Mucosa of descending colon (tissue), 3 donors: ENCODE data around the gene PIM3. TPM values are rescaled to one million over a fixed set of nuclear protein-coding genes. Genes with fewer than 3 reads are reported as not detected.

Experiments
- ATAC-seq: fragments of 200-7000 bp; cut with Tn5 transposase; one replicate; pipeline ENCODE4 v1.9.1; 2020; ENCODE audit warnings: mild to moderate bottlenecking, moderate library complexity
- DNase-seq, 3 donors: peaks; one replicate each; pipeline ENCODE4 v3.0.0-alpha.2; 2020
- H3K36me3 ChIP-seq: fragments of 200-600 bp; one replicate; pipeline ENCODE4 v1.8.0; 2021; ENCODE audit warnings: low read depth, mild to moderate bottlenecking
- H3K4me1 ChIP-seq: fragments of 200-600 bp; one replicate; pipeline ENCODE4 v1.8.0; 2021; ENCODE audit warnings: low read depth, mild to moderate bottlenecking
- H3K4me3 ChIP-seq: fragments of 200-600 bp; one replicate; pipeline ENCODE4 v1.8.0; 2021; ENCODE audit warnings: mild to moderate bottlenecking
- H3K9me3 ChIP-seq: fragments of 200-600 bp; one replicate; pipeline ENCODE4 v1.8.0; 2021; ENCODE audit warnings: mild to moderate bottlenecking
- intact Hi-C, 2 donors: fragments of 100-400 bp; cut with DNase I in 1 of 2; cut with micrococcal nuclease in 1 of 2; formaldehyde crosslinking; loops; one replicate each; pipeline versions ENCODE4 v1.11.0 to v1.11.1; 2022; cut with DNase I, micrococcal nuclease
- microRNA-seq: library from miRNA; unstranded; fragments of <30 nt; microRNA quantifications from one replicate; pipeline ENCODE4, GENCODE V29; 2019
- total RNA-seq, 3 donors: library from RNA; stranded (reverse); fragmentation: NEBNext Ultra II Directional in 2 of 3; extraction: Animal tissue kit (Norgen Biotek cat#: 25700) in 2 of 3; gene quantifications; one replicate each; pipeline versions ENCODE4 v1.2.1 to v1.2.4, GENCODE V29; 2021 to 2023
- TF ChIP-seq, protein P1 (sequence below): fragments of 200-600 bp; IDR thresholded peaks from one replicate; pipeline ENCODE4 v1.8.0; 2022; ENCODE audit warnings: antibody characterized with exemption, mild to moderate bottlenecking
- donor health status: DM: no; HTN: no; CAD: no; lungs with moderate emphysema.
- donor health status: DM: no; HTN: no; CAD: no.
- donor health status: DM: no; HTN: yes; CAD: no.

The PIM3 gene
- total RNA-seq, 3 donors from 2014 or later, result 56.4 to 106 (median 58.7) TPM

DNA sequence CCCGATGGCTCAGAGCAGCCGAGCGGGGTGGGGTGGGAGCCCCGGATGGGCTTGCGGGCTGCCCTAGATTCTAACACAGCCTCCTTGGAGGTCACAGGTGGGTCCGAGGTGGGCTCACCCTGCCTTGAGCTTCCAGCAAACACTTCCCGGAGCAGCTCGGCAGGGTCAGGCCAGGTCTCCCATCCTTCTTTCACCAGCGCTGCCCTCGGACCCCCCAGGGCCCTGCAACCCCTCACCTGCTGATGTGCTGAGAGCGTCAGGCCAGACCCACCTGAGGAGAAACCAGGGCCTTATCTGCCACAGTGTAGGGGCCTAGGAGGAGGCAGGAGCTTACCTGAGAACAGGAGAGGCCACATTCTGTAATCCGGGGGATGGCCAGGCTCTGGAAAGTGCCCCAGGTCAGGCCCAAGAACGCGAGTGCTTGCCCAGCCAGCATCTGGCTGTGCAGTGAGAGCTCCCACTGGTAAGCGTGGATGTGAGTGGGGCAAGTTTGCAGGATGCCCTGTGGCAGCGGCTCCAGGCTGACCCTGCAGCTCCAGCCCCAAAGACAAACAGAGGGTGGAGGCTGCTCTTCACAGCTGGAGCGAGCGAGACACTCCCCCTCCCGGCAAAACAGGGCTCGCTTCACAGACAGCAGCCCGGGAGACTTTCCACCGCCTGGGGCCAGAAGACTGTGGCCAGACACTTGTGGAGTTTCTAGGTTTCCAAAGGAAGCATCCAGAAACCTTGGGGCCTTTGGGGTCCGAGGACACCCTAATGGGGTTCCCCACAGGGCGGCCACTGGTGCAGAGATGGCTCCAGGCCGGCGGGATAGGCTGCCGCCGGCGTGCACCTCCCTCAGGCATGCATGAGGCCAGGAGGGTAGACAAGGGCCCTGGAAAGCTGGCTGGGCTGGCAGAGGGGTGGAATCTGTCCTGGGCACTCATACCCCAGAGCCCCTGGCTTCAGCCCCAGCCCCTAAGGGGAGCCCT, 51.9 kb downstream of the PIM3 start, which contains the start of gene IL17REL:
Gene IL17REL, minus strand, starts transcription at position 555 of the 971 bp plus-strand sequence. Its CDS starts 119 bp downstream, at position 436.
- peak in 2 of 3 donors; percentile 53 to 54 for DNase-seq

More for the DNA sequence above, 51.9 kb downstream of the PIM3 start, which contains the start of gene IL17REL:
- Histone ChIP-seq H3K36me3 (no peaks in the 10 kb centered on the region), H3K4me1 (peaks cover 9% of the 10 kb centered on the region), H3K4me3 (no peak within 1 kb of the TSS), H3K9me3 (no peaks in the 10 kb centered on the region)
- ATAC-seq, result peak; percentile 74
- intact Hi-C loops, result no loop called here
- TF ChIP-seq, protein P1, sequence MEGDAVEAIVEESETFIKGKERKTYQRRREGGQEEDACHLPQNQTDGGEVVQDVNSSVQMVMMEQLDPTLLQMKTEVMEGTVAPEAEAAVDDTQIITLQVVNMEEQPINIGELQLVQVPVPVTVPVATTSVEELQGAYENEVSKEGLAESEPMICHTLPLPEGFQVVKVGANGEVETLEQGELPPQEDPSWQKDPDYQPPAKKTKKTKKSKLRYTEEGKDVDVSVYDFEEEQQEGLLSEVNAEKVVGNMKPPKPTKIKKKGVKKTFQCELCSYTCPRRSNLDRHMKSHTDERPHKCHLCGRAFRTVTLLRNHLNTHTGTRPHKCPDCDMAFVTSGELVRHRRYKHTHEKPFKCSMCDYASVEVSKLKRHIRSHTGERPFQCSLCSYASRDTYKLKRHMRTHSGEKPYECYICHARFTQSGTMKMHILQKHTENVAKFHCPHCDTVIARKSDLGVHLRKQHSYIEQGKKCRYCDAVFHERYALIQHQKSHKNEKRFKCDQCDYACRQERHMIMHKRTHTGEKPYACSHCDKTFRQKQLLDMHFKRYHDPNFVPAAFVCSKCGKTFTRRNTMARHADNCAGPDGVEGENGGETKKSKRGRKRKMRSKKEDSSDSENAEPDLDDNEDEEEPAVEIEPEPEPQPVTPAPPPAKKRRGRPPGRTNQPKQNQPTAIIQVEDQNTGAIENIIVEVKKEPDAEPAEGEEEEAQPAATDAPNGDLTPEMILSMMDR, result no peak

Small RNA genes lying within 50 kb of the gene (microRNA-seq; reads per million reads assigned to microRNA genes)
- gene MIR6821, result not detected

Other genes with a start within 250 kb of the PIM3 start
- 10 to 100 TPM; 33.4 to 51.3 (median 48.4) TPM for gene BRD1, start 132.9 kb upstream of the PIM3 start, total RNA-seq
- 10 to 100 TPM; 13.7 to 18.2 (median 18.1) TPM for gene ZBED4, start 106.9 kb upstream of the PIM3 start, total RNA-seq
- gene ALG12, start 42.3 kb upstream of the PIM3 start, total RNA-seq, result 10 to 100 TPM; 21.7 to 28.7 (median 25.5) TPM
- gene CRELD2, start 42.1 kb upstream of the PIM3 start, total RNA-seq, result 10 to 100 TPM; 27.6 to 57.6 (median 32.2) TPM
- gene IL17REL, start 52.0 kb downstream of the PIM3 start, total RNA-seq, result under 1 TPM in 2 of 3 donors, not detected in 1; 0.09 to 0.43 TPM
- not detected for gene TTLL8, start 97.5 kb downstream of the PIM3 start, total RNA-seq
- gene MLC1, start 124.7 kb downstream of the PIM3 start, total RNA-seq, result under 1 TPM in 1 of 3 donors, not detected in 2; 0.16 TPM
- 1 to 10 TPM in 1 of 3 donors, under 1 TPM in 2; 0.29 to 1.0 (median 0.49) TPM for gene MOV10L1, start 129.2 kb downstream of the PIM3 start, total RNA-seq
- under 1 TPM in 1 of 3 donors, not detected in 2; 0.44 TPM for gene PANX2, start 210.0 kb downstream of the PIM3 start, total RNA-seq
- 10 to 100 TPM; 36.8 to 52.6 (median 42.7) TPM for gene TRABD, start 225.1 kb downstream of the PIM3 start, total RNA-seq
- gene SELENOO, start 240.2 kb downstream of the PIM3 start, total RNA-seq, result 10 to 100 TPM; 21.5 to 23.8 (median 23.1) TPM